Measurements from ENCODE around the gene LPCAT1. TPM values are rescaled to one million over a fixed set of nuclear protein-coding genes. Genes with fewer than 3 reads are reported as not detected.

Gene LPCAT1
- total and polyA plus RNA-seq, 2 of the 13 experiments (the other 11 are each of a cell fraction or from before 2014, with no cell fraction given): 29.8 to 90.6 TPM

GRCh38 chr5:1477341-1477740 is 46.4 kb downstream of the LPCAT1 start:
- DNase-seq (ENCODE audit: low spot score) (no peak), FAIRE-seq (no peak), ATAC-seq (no peak)
- H3K9me3 ChIP-seq (ENCODE audit: low read length): no peaks in the 10 kb centered on the region
- H3K4me3 ChIP-seq (replicated peaks in 1 of 3; ENCODE audit: insufficient read depth in 1 of 3, low read depth in 2 of 3, low read length in 3 of 3): no peak overlapping the region
- no peaks in the 10 kb centered on the region for H3K79me2 ChIP-seq (ENCODE audit: insufficient read depth, low read length)
- H3K4me2 ChIP-seq (ENCODE audit: low read depth, low read length): no peak overlapping the region
- peaks cover 22 to 64% of the 10 kb centered on the region in 2 experiments for H3K36me3 ChIP-seq (replicated peaks in 1 of 2; ENCODE audit: control insufficient read depth in 1 of 2, insufficient read depth in 2 of 2, low read length in 2 of 2)
- H3K27ac ChIP-seq (ENCODE audit: extremely low read length, insufficient read depth, low read length): no peak overlapping the region
- BruUV-seq (replicated peaks): no TSS peak
- no peaks in the 10 kb centered on the region for H3K27me3 ChIP-seq (ENCODE audit: control insufficient read depth in 1 of 2, insufficient read depth in 2 of 2, low read length in 2 of 2)
- no peak overlapping the region for H2AFZ ChIP-seq (ENCODE audit: low read length)
- in situ Hi-C loops (cut with HindIII; ENCODE audit: extremely low pct_ligation_motif_present, low pct_unique_long_range_greater_than_20kb): no loop called here
- POLR2A ChIA-PET: no interaction called here
- H4K20me1 ChIP-seq (ENCODE audit: insufficient read depth, low read length): peaks cover 4% of the 10 kb centered on the region; the same call in 1 of the 2 replicates
- 97% methylated on average over 16 of the region's 16 CpGs for WGBS (ENCODE audit: low lambda C conversion rate)
- H3K4me1 ChIP-seq (ENCODE audit: insufficient read depth, low read length): peaks cover 2% of the 10 kb centered on the region
- TF ChIP-seq ZNF263 (CRISPR knock-in tag; IDR thresholded peaks at IDR 0.05): peak; percentile 66; the same call in 1 of the 2 replicates
- TF ChIP-seq ZNF660 (CRISPR knock-in tag; IDR thresholded peaks at IDR 0.05; ENCODE audit: borderline replicate concordance, low read depth): no peak
- peak; percentile 13 to 59; a peak in 2 of 4 replicates for TF ChIP-seq MAFK (conservative IDR thresholded peaks at IDR 0.05 in 1 of 2, IDR thresholded peaks at IDR 0.05 in 1 of 2; ENCODE audit: low read length in 2 of 2)
- CTCF ChIA-PET (ENCODE audit: low intra/inter-chr PET ratio, low total read pairs): no interaction called here
- H3K9ac ChIP-seq (ENCODE audit: insufficient read depth, low read depth, low read length): no peak overlapping the region
- intact Hi-C loops (cut with micrococcal nuclease; ENCODE audit: unreplicated experiment): loop anchor here (5.0 kb wide), 1 partner anchor 165 kb away; no protein-coding TSS in a partner anchor

- H3K79me2 ChIP-seq (ENCODE audit: insufficient read depth, low read length): no peaks in the 10 kb centered on the region
- ChIA-PET POLR2A (no interaction called here), CTCF (ENCODE audit: low intra/inter-chr PET ratio, low total read pairs) (no interaction called here)
- FAIRE-seq: no peak
- no peak overlapping the region for H2AFZ ChIP-seq (ENCODE audit: low read length)
- no peak overlapping the region for H3K4me2 ChIP-seq (ENCODE audit: low read depth, low read length)
- 96% methylated on average over 10 of the region's 11 CpGs for WGBS (ENCODE audit: low lambda C conversion rate)
- H3K4me3 ChIP-seq (replicated peaks in 1 of 3; ENCODE audit: insufficient read depth in 1 of 3, low read depth in 2 of 3, low read length in 3 of 3): no peak overlapping the region
- TF ChIP-seq AKAP8 (CRISPR knock-in tag; IDR thresholded peaks at IDR 0.05) (0 out of 2 replicates have a peak, but pooled peaks have one; percentile 13), ZKSCAN8 (CRISPR knock-in tag; IDR thresholded peaks at IDR 0.05; ENCODE audit: borderline replicate concordance) (no peak), RFXAP (CRISPR knock-in tag; IDR thresholded peaks at IDR 0.05; ENCODE audit: borderline replicate concordance) (no peak), ZNF761 (CRISPR knock-in tag; conservative IDR thresholded peaks at IDR 0.05) (no peak), EZH2 (conservative IDR thresholded peaks at IDR 0.05; ENCODE audit: low read depth, low read length) (no peak)
- H3K36me3 ChIP-seq (replicated peaks in 1 of 2; ENCODE audit: control insufficient read depth in 1 of 2, insufficient read depth in 2 of 2, low read length in 2 of 2): peaks cover 21 to 64% of the 10 kb centered on the region in 2 experiments
- BruUV-seq (replicated peaks): no TSS peak
- no peak for DNase-seq (ENCODE audit: low spot score)
- H3K9me3 ChIP-seq (ENCODE audit: low read length): no peaks in the 10 kb centered on the region
- no peak overlapping the region for H3K9ac ChIP-seq (ENCODE audit: insufficient read depth, low read depth, low read length)
- H4K20me1 ChIP-seq (ENCODE audit: insufficient read depth, low read length): peaks cover 6% of the 10 kb centered on the region; the same call in 1 of the 2 replicates
- intact Hi-C loops (cut with micrococcal nuclease; ENCODE audit: unreplicated experiment) (loop anchor here (5.0 kb wide), 1 partner anchor 165 kb away; no protein-coding TSS in a partner anchor), in situ Hi-C loops (cut with HindIII; ENCODE audit: extremely low pct_ligation_motif_present, low pct_unique_long_range_greater_than_20kb) (no loop called here)
- H3K27me3 ChIP-seq (ENCODE audit: control insufficient read depth in 1 of 2, insufficient read depth in 2 of 2, low read length in 2 of 2): no peaks in the 10 kb centered on the region
- ATAC-seq: no peak
- H3K27ac ChIP-seq (ENCODE audit: extremely low read length, insufficient read depth, low read length): no peak overlapping the region
- H3K4me1 ChIP-seq (ENCODE audit: insufficient read depth, low read length): peaks cover 6% of the 10 kb centered on the region
Measured at GRCh38 chr5:1476967-1477310, 46.8 kb downstream of the LPCAT1 start.

Measured in HepG2 (cell line).